Middle frontal gyrus (tissue), 1 donor: ENCODE results near the gene CYP4A11.
"Not testable (repeated sequence)": the region's sequence is repeated elsewhere in the genome, so short reads cannot be mapped to it uniquely, and the experiment has no call there.

Experiments used
- DNase-seq: peaks from one replicate; pipeline ENCODE4 v3.0.0-alpha.2; 2015; ENCODE audit warnings: low spot score; ENCODE audit errors: extremely low spot score

Gene CYP4A11

DNA sequence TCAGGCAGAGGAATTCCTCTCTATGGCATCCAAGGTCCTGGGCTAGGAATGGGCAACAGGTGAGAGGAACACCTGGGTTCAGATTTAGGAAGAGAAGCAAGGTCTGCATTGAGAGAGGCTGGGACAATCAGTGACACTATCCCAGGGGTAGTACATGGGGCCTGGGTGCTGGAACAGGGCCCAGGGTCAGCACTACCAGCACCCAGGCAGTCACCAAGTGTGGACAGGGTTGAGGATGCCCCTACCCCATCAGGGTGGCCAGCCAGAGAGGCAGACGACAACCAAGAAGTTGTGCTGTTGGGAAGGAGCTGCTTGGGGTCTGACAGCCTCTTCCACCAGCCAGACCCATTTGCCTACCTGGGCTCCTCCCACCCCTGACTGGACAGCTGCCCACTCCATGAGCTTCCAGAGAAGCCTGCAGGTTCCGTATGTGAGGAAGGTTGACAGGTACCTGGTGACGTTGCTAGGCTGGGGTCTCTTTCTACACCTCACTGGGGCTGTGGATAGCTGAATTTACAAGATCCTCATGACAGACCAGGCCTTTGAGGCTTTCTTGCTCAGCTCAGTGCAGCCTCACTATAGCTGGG, 13.9 kb downstream of the CYP4A11 start:
- no peak for DNase-seq

DNA sequence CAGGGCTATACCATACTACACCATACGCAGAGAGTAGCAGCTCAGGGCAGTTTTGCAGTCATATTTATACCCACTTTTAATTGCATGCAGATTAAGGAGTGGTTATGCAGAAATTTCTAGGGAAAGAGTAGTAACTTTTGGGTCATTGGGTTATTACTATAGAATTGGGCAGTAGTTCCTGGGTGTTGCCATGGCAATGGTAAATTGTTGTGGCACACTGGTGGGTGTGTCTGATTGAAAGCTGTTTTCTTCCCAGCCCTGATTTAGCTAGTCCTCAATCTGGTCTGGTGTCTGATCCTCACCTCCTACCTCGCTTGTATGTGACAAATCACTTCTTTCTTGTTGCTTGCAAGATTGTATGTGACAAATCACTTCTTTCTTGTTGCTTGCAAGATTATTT, 30.5 kb downstream of the CYP4A11 start:
- DNase-seq = no peak

DNA sequence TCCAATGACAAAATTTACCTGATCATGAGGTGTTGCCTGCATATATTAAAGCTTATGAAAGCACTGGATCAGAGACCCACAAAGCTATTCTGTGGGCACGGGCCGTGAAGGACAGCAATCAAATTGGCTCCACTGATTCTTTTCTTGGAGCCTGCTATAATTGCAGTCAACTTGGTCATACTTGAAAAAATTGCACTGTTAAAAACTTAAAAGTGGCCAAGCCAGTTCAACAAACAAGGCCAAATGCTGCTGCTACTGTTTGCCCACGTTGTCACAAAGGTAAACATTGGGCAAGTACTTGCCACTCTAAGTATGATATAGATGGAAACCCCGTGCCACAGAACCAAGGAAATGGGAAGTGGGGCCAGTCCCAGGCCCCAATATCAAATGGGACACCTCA, 37.8 kb downstream of the CYP4A11 start:
- no peak for DNase-seq

DNA sequence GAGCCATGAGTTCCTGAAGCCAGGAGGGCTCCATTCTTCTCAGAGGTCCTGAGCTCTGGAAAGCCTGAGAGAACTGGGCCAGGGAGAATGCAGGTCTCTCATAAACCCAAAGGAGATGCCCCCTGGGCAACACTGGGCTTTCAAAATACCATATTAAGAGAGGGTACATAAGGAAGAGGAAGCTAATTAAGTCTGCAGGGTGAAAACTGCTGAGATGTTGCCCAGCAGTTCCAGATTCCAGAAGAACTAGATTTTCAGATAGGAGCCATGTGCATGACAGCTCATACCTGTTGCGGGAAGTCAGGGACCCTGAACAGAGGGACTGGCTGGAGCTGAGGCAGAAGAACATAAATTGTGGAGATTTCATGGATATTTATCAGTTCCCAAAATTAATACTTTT, 40.9 kb downstream of the CYP4A11 start:
- DNase-seq = no peak

DNA sequence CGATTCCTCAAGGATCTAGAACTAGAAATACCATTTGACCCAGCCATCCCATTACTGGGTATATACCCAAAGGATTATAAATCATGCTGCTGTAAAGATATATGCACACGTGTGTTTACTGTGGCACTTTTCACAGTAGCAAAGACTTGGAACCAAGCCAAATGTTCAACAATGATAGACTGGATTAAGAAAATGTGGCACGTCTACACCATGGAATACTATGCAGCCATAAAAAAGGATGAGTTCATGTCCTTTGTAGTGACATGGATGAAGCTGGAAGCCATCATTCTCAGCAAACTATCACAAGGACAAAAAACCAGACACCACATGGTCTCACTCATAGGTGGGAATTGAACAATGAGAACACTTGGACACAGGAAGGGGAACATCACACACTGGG, 59.6 kb downstream of the CYP4A11 start:
- DNase-seq = not testable (repeated sequence)
